Tibial nerve (tissue), 4 donors: ENCODE measurements around the gene MICALL2. TPM values are rescaled to one million over a fixed set of nuclear protein-coding genes. Genes with fewer than 3 reads are reported as not detected.

Source experiments
- DNase-seq, 2 donors: peaks; one replicate each; pipeline ENCODE4 v3.0.0-alpha.2; 2019; ENCODE audit warnings: low spot score in 2 of 2
- H3K27ac ChIP-seq, 4 donors: fragments of 200-600 bp; sonication (generic) in 3 of 4; one replicate each; pipeline ENCODE4 v1.5.1; 2017 to 2019; ENCODE audit warnings: mild to moderate bottlenecking in 1 of 4
- H3K27me3 ChIP-seq, 2 donors: fragments of 200-600 bp; sonication (generic) in 1 of 2; one replicate each; pipeline versions ENCODE4 v1.5.1 to v1.6.0; 2017 to 2019
- H3K36me3 ChIP-seq, 3 donors: fragments of 200-600 bp; sonication (generic); one replicate each; pipeline ENCODE4 v1.5.1; 2018 to 2019
- H3K4me1 ChIP-seq, 4 donors: fragments of 200-600 bp; sonication (generic) in 3 of 4; one replicate each; pipeline ENCODE4 v1.5.1; 2017 to 2019
- H3K4me3 ChIP-seq, 4 donors: fragments of 200-600 bp; sonication (generic) in 3 of 4; one replicate each; pipeline ENCODE4 v1.5.1; 2017 to 2019; ENCODE audit warnings: mild to moderate bottlenecking in 1 of 4, moderate library complexity in 1 of 4
- H3K9me3 ChIP-seq, 4 donors: fragments of 200-600 bp; sonication (generic) in 3 of 4; one replicate each; pipeline ENCODE4 v1.5.1; 2017 to 2019
- EP300 ChIP-seq, 2 donors: sonication (generic); formaldehyde crosslinking; IDR thresholded peaks; one replicate each; pipeline ENCODE4 v1.6.1; 2017; ENCODE audit warnings: antibody characterized with exemption in 2 of 2, mild to moderate bottlenecking in 1 of 2
- POLR2A ChIP-seq, 2 donors: fragments of 450-650 bp; IDR thresholded peaks; one replicate each; pipeline ENCODE4 v1.6.1; 2017; ENCODE audit warnings: antibody characterized with exemption in 2 of 2, mild to moderate bottlenecking in 2 of 2, moderate library complexity in 2 of 2
- WGBS, 2 donors: methylation state at CpG; one replicate each; pipeline ENCODE4 v1.1.5; 2018; 5-methylcytosine and 5-hydroxymethylcytosine counted together
- total RNA-seq, 4 donors: library from RNA; depleted of rRNA; stranded (reverse); fragments of >200 nt; gene quantifications; one replicate each; pipeline ENCODE4 v1.1.0, GENCODE V29; 2016
- TF ChIP-seq, protein P1 (sequence below), 5 experiments: fragments of 200-600 bp in 3 of 5; fragments of 450-650 bp in 2 of 5; sonication (generic) in 3 of 5; IDR thresholded peaks; one replicate each; pipeline ENCODE4 v1.5.1; 2016 to 2019; ENCODE audit warnings: antibody characterized with exemption in 5 of 5, mild to moderate bottlenecking in 3 of 5, moderate library complexity in 2 of 5

Gene MICALL2
- total RNA-seq, 4 donors from 2014 or later = 67.6 to 153 (median 104) TPM

DNA sequence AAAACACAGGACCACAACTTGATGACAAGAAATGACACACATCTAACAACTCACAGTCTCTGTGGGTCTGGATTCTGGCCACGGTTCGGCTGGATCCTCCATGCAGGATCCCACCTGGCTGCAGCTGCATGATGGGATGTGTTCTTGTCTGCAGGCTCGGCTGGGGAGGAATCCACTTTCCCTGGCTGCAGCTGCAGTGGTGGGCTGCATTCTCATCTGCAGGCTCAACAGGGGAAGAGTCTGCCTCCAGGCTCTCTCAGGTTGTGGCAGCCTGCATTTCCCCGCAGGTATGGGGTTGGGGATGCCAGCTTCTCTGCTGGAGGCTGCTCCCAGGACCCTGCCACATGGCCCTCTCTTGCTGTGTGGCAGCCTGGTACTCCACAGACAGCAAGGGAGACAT lies 64.9 kb downstream of the MICALL2 start:
- peaks cover 0 to 44% of the 10 kb centered on the region in 2 donors for H3K27me3 ChIP-seq

DNA sequence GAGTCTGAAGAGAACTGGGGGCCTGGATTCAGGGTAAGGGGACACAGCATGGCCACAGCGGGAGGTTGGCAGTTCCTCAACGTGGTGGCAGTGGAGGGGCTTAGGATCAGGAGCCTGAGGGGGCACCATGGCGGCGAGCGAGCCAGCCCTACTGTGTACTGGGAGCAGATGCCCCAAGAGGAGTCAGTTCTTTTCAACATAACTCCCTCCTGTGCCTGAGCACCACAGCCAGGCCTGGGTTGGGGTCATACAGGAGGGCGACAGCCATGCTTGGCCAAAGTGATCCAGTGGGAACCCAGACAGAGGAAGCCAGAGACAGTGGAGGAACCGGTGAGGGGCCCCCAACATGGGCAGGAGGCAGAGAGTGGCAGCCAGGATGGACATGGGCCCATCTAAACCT lies 65.8 kb downstream of the MICALL2 start:
- Histone ChIP-seq H3K27ac (no peak overlapping the region), H3K4me1 (no peaks in the 10 kb centered on the region), H3K4me3 (no peak overlapping the region), H3K36me3 (no peaks in the 10 kb centered on the region), H3K27me3 (peaks cover 0 to 53% of the 10 kb centered on the region in 2 donors), H3K9me3 (peaks cover 0 to 54% (median 0%) of the 10 kb centered on the region in 4 donors)
- DNase-seq = no peak
- WGBS, 2 donors = 70 to 72% methylated on average over 7 of the region's 7 CpGs
- TF ChIP-seq, protein P1, sequence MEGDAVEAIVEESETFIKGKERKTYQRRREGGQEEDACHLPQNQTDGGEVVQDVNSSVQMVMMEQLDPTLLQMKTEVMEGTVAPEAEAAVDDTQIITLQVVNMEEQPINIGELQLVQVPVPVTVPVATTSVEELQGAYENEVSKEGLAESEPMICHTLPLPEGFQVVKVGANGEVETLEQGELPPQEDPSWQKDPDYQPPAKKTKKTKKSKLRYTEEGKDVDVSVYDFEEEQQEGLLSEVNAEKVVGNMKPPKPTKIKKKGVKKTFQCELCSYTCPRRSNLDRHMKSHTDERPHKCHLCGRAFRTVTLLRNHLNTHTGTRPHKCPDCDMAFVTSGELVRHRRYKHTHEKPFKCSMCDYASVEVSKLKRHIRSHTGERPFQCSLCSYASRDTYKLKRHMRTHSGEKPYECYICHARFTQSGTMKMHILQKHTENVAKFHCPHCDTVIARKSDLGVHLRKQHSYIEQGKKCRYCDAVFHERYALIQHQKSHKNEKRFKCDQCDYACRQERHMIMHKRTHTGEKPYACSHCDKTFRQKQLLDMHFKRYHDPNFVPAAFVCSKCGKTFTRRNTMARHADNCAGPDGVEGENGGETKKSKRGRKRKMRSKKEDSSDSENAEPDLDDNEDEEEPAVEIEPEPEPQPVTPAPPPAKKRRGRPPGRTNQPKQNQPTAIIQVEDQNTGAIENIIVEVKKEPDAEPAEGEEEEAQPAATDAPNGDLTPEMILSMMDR (IDR thresholded peaks at IDR 0.05) = no peak
- TF ChIP-seq EP300 (IDR thresholded peaks at IDR 0.05) = no peak
- no peak for TF ChIP-seq POLR2A (IDR thresholded peaks at IDR 0.05)

More for the DNA sequence above, 64.9 kb downstream of the MICALL2 start:
- 88 to 93% methylated on average over 2 to 4 of the region's 4 CpGs for WGBS, 2 donors
- TF ChIP-seq POLR2A (IDR thresholded peaks at IDR 0.05) (no peak), EP300 (IDR thresholded peaks at IDR 0.05) (no peak)
- TF ChIP-seq, protein P1 (IDR thresholded peaks at IDR 0.05) = no peak
- H3K4me1 ChIP-seq = no peaks in the 10 kb centered on the region
- no peak for DNase-seq
- no peak overlapping the region for H3K4me3 ChIP-seq
- no peaks in the 10 kb centered on the region for H3K36me3 ChIP-seq
- H3K9me3 ChIP-seq = peaks cover 0 to 54% (median 0%) of the 10 kb centered on the region in 4 donors
- H3K27ac ChIP-seq = no peak overlapping the region

- Histone ChIP-seq H3K27me3 (peaks cover 0 to 62% of the 10 kb centered on the region in 2 donors), H3K9me3 (peaks cover 0 to 54% (median 0%) of the 10 kb centered on the region in 4 donors), H3K27ac (no peak overlapping the region), H3K36me3 (no peaks in the 10 kb centered on the region), H3K4me1 (no peaks in the 10 kb centered on the region), H3K4me3 (no peak overlapping the region)
- 86 to 93% methylated on average over 4 of the region's 4 CpGs for whole genome bisulfite sequencing, 2 donors
- DNase-seq = no peak
- TF ChIP-seq POLR2A (IDR thresholded peaks at IDR 0.05) (no peak), EP300 (IDR thresholded peaks at IDR 0.05) (no peak)
- TF ChIP-seq, protein P1 (IDR thresholded peaks at IDR 0.05) = no peak
Measured at GRCh38 chr7:1392556-1392955, 66.7 kb downstream of the MICALL2 start.

GRCh38 chr7:1391449-1391848 lies 67.8 kb downstream of the MICALL2 start:
- TF ChIP-seq POLR2A (IDR thresholded peaks at IDR 0.05) = no peak
- no peak for TF ChIP-seq EP300 (IDR thresholded peaks at IDR 0.05)
- TF ChIP-seq, protein P1 (IDR thresholded peaks at IDR 0.05) = no peak
- Histone ChIP-seq H3K9me3 (peaks cover 0 to 48% (median 0%) of the 10 kb centered on the region in 4 donors), H3K4me1 (no peaks in the 10 kb centered on the region), H3K4me3 (no peak overlapping the region), H3K27me3 (peaks cover 0 to 73% of the 10 kb centered on the region in 2 donors), H3K27ac (no peak overlapping the region), H3K36me3 (no peaks in the 10 kb centered on the region)
- no peak for DNase-seq
- WGBS, 2 donors = 86 to 90% methylated on average over 4 of the region's 4 CpGs

GRCh38 chr7:1388703-1389335 lies 70.5 kb downstream of the MICALL2 start:
- H3K9me3 ChIP-seq = peaks cover 0 to 23% (median 0%) of the 10 kb centered on the region in 4 donors
- 47 to 48% methylated on average over 29 of the region's 29 CpGs for WGBS, 2 donors
- no peaks in the 10 kb centered on the region for H3K36me3 ChIP-seq
- H3K4me3 ChIP-seq = no peak overlapping the region
- H3K27ac ChIP-seq = no peak overlapping the region
- no peak for DNase-seq
- peaks cover 0 to 75% of the 10 kb centered on the region in 2 donors for H3K27me3 ChIP-seq
- no peaks in the 10 kb centered on the region for H3K4me1 ChIP-seq
- TF ChIP-seq POLR2A (IDR thresholded peaks at IDR 0.05) (no peak), EP300 (IDR thresholded peaks at IDR 0.05) (no peak)
- TF ChIP-seq, protein P1 (IDR thresholded peaks at IDR 0.05) = no peak
